KMS-11 (cell line): Measurements from ENCODE around the gene SEMA4C.

Source experiments
- H2AFZ ChIP-seq: fragments of 200-600 bp; sonication (generic); 2 replicates; pipeline ENCODE4 v1.6.1; 2016; ENCODE audit warnings: antibody characterized with exemption, mixed run types, low read depth
- H3K27ac ChIP-seq: fragments of 200-600 bp; sonication (generic); 2 replicates; pipeline ENCODE4 v1.6.1; 2016; ENCODE audit warnings: mild to moderate bottlenecking, mixed run types
- H3K27me3 ChIP-seq: fragments of 200-600 bp; sonication (generic); 2 replicates; pipeline ENCODE4 v1.6.1; 2017; ENCODE audit warnings: mild to moderate bottlenecking, low read depth, mixed run types, moderate library complexity; ENCODE audit not compliant: insufficient read depth
- H3K36me3 ChIP-seq: fragments of 200-600 bp; sonication (generic); 2 replicates; pipeline ENCODE4 v1.6.1; 2017; ENCODE audit warnings: mild to moderate bottlenecking, mixed run types; ENCODE audit not compliant: insufficient read depth
- H3K4me1 ChIP-seq: fragments of 200-600 bp; sonication (generic); 2 replicates; pipeline ENCODE4 v1.6.1; 2016; ENCODE audit warnings: mild to moderate bottlenecking, low read depth, mixed run types; ENCODE audit not compliant: poor library complexity, severe bottlenecking
- H3K4me2 ChIP-seq: fragments of 200-600 bp; sonication (generic); 2 replicates; pipeline ENCODE4 v1.7.0; 2016; ENCODE audit warnings: mild to moderate bottlenecking, mixed run types
- H3K4me3 ChIP-seq: fragments of 200-600 bp; sonication (generic); IDR thresholded peaks from 2 replicates; pipeline ENCODE4 v1.6.1; 2017; ENCODE audit warnings: low read depth, low read length, mixed read lengths; ENCODE audit not compliant: insufficient read depth
- H3K79me2 ChIP-seq: fragments of 200-600 bp; sonication (generic); 2 replicates; pipeline ENCODE4 v1.6.1; 2016; ENCODE audit warnings: low read depth, mixed run types; ENCODE audit not compliant: insufficient read depth
- H3K9ac ChIP-seq: fragments of 200-600 bp; sonication (generic); 2 replicates; pipeline ENCODE4 v1.6.1; 2016; ENCODE audit warnings: mild to moderate bottlenecking, mixed run types
- H4K20me1 ChIP-seq: fragments of 200-600 bp; sonication (generic); 2 replicates; pipeline ENCODE4 v1.6.1; 2016; ENCODE audit warnings: mild to moderate bottlenecking, mixed run types; ENCODE audit not compliant: insufficient read depth
- TF ChIP-seq, protein P1 (sequence below): fragments of 200-600 bp; sonication (generic); conservative IDR thresholded peaks from 2 replicates; pipeline ENCODE4 v1.6.1; 2017; ENCODE audit warnings: low read depth, mild to moderate bottlenecking, antibody characterized with exemption, low read length, moderate library complexity, mixed read lengths

SEMA4C gene

GRCh38 chr2:96828874-96829273, 41.0 kb downstream of the SEMA4C start:
- TF ChIP-seq, protein P1, sequence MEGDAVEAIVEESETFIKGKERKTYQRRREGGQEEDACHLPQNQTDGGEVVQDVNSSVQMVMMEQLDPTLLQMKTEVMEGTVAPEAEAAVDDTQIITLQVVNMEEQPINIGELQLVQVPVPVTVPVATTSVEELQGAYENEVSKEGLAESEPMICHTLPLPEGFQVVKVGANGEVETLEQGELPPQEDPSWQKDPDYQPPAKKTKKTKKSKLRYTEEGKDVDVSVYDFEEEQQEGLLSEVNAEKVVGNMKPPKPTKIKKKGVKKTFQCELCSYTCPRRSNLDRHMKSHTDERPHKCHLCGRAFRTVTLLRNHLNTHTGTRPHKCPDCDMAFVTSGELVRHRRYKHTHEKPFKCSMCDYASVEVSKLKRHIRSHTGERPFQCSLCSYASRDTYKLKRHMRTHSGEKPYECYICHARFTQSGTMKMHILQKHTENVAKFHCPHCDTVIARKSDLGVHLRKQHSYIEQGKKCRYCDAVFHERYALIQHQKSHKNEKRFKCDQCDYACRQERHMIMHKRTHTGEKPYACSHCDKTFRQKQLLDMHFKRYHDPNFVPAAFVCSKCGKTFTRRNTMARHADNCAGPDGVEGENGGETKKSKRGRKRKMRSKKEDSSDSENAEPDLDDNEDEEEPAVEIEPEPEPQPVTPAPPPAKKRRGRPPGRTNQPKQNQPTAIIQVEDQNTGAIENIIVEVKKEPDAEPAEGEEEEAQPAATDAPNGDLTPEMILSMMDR: no peak
- Histone ChIP-seq H3K27ac (no peak overlapping the region), H3K79me2 (peaks cover 6% of the 10 kb centered on the region; the same call in 1 of the 2 replicates), H3K4me2 (no peak overlapping the region), H3K4me1 (no peaks in the 10 kb centered on the region), H2AFZ (no peak overlapping the region), H3K4me3 (no peak overlapping the region), H3K9ac (no peak overlapping the region), H4K20me1 (0 out of 2 replicates have a peak, but pooled peaks cover 5% of the 10 kb centered on the region), H3K27me3 (no peaks in the 10 kb centered on the region), H3K36me3 (no peaks in the 10 kb centered on the region; the same call in 1 of the 2 replicates)

DNA sequence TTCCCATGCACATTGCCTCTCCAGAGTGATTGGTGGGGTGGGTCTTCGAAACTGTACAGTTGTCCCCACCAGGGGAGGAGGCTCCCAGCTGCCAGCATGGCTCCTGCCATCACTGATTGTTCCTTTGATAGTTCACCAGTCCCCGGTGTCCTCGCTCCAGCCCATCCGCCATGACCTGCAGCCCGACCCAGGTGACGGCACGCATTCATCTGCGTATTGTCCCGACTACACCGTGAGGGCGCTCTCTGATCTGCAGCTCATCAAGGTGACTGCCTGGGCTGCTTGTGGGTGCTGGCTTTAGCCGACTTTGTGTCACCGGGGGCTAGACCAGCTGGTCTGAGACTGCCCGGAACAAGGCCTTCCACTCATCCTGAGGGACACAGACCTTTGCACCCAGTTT, 41.4 kb downstream of the SEMA4C start:
- no peak overlapping the region for H3K27ac ChIP-seq
- H3K36me3 ChIP-seq: no peaks in the 10 kb centered on the region; the same call in 1 of the 2 replicates
- no peak overlapping the region for H3K4me2 ChIP-seq
- TF ChIP-seq, protein P1: no peak
- 0 out of 2 replicates have a peak, but pooled peaks cover 5% of the 10 kb centered on the region for H4K20me1 ChIP-seq
- H2AFZ ChIP-seq: no peak overlapping the region
- H3K27me3 ChIP-seq: no peaks in the 10 kb centered on the region
- no peak overlapping the region for H3K4me3 ChIP-seq
- peaks cover 7% of the 10 kb centered on the region; the same call in 1 of the 2 replicates for H3K79me2 ChIP-seq
- no peak overlapping the region for H3K9ac ChIP-seq
- no peaks in the 10 kb centered on the region for H3K4me1 ChIP-seq

DNA sequence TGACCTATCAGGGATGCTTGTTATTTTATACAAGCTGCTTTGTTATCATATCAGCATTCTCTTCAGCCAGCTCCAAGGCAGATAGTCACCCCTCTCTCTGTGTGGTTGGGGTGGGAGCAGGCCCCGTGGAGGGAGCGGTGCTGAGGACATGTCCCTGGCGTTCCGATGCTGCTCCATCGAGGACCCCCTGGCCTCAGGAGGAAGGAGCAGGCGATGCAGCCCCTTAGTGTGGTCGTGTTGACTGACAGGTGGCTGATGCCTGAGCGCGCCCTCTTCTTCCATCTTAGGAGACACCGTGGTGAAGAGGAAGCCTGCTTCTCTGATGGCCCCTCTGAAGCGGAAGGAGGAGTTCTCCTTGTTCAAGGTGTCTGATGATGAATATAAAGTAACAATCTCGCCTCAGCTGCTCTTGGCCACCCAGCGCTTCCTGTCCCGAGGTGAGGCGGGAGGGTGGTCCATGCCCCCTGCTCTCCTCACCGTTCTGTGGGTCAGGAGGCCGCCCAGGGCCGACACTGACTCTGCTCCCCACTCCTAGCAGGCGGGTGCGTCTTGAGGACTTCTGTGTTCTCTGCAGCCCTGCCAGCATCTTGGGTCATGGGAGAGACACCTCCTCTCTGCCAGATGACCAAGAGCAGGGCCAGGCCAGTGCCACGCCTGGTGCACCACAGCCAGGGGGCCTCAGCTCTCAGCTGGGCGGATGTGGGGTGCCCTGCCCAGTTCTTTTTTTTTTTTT, 43.2 kb downstream of the SEMA4C start:
- peaks cover 16% of the 10 kb centered on the region; the same call in 1 of the 2 replicates for H3K79me2 ChIP-seq
- no peaks in the 10 kb centered on the region; the same call in 1 of the 2 replicates for H3K36me3 ChIP-seq
- TF ChIP-seq, protein P1: no peak
- no peaks in the 10 kb centered on the region for H3K4me1 ChIP-seq
- no peak overlapping the region for H3K4me3 ChIP-seq
- peaks cover 9% of the 10 kb centered on the region; the same call in 1 of the 2 replicates for H4K20me1 ChIP-seq
- no peak overlapping the region for H3K4me2 ChIP-seq
- H3K27ac ChIP-seq: no peak overlapping the region
- H2AFZ ChIP-seq: no peak overlapping the region
- no peak overlapping the region for H3K9ac ChIP-seq
- H3K27me3 ChIP-seq: no peaks in the 10 kb centered on the region

GRCh38 chr2:96825057-96825456, 44.8 kb downstream of the SEMA4C start:
- no peaks in the 10 kb centered on the region; the same call in 1 of the 2 replicates for H3K36me3 ChIP-seq
- H3K27ac ChIP-seq: no peak overlapping the region
- no peak overlapping the region for H2AFZ ChIP-seq
- no peak overlapping the region for H3K4me3 ChIP-seq
- peaks cover 9% of the 10 kb centered on the region; the same call in 1 of the 2 replicates for H4K20me1 ChIP-seq
- H3K9ac ChIP-seq: no peak overlapping the region
- H3K79me2 ChIP-seq: peaks cover 33% of the 10 kb centered on the region; the same call in 1 of the 2 replicates
- TF ChIP-seq, protein P1: no peak
- H3K27me3 ChIP-seq: no peaks in the 10 kb centered on the region
- no peak overlapping the region for H3K4me2 ChIP-seq
- H3K4me1 ChIP-seq: no peaks in the 10 kb centered on the region
